Transverse colon (tissue), 4 donors: Measurements from ENCODE around the gene SLC13A3.

ENCODE experiments used
- POLR2A ChIP-seq: fragments of 450-650 bp; IDR thresholded peaks from one replicate; pipeline ENCODE4 v1.6.1; 2016; ENCODE audit warnings: antibody characterized with exemption, mild to moderate bottlenecking, moderate library complexity
- POLR2AphosphoS5 ChIP-seq, 3 donors: sonication (generic); formaldehyde crosslinking; IDR thresholded peaks; one replicate each; pipeline ENCODE4 v1.6.1; 2016; ENCODE audit warnings: antibody characterized with exemption in 3 of 3
- TF ChIP-seq, protein P1 (sequence below), 5 experiments: fragments of 200-600 bp in 3 of 5; fragments of 450-650 bp in 2 of 5; sonication (generic) in 3 of 5; IDR thresholded peaks; 1 replicate in 2 of 5; 2 replicates in 3 of 5; pipeline ENCODE4 v1.5.1; 2016 to 2017; ENCODE audit warnings: antibody characterized with exemption in 5 of 5, inconsistent platforms in 3 of 5, mild to moderate bottlenecking in 2 of 5, moderate library complexity in 1 of 5

DNA sequence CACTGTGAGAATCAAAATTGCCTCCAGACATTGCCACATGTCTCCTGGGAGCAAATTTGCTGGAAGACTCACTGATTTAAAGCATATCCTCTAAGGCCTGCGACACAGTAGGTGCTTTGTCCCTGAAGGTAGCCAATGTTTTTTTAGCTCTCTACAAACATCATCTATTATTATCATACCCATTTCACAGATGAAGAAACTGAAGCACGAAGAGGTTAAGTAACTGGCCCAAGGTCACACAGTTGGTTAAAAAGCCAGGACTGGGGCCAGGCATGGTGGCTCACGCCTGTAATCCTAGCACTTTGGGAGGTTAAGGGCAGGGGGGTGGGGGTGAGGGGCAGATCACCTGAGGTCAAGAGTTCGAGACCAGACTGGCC lies 12.4 kb downstream of the SLC13A3 start:
- no peak for TF ChIP-seq POLR2A
- TF ChIP-seq, protein P1, sequence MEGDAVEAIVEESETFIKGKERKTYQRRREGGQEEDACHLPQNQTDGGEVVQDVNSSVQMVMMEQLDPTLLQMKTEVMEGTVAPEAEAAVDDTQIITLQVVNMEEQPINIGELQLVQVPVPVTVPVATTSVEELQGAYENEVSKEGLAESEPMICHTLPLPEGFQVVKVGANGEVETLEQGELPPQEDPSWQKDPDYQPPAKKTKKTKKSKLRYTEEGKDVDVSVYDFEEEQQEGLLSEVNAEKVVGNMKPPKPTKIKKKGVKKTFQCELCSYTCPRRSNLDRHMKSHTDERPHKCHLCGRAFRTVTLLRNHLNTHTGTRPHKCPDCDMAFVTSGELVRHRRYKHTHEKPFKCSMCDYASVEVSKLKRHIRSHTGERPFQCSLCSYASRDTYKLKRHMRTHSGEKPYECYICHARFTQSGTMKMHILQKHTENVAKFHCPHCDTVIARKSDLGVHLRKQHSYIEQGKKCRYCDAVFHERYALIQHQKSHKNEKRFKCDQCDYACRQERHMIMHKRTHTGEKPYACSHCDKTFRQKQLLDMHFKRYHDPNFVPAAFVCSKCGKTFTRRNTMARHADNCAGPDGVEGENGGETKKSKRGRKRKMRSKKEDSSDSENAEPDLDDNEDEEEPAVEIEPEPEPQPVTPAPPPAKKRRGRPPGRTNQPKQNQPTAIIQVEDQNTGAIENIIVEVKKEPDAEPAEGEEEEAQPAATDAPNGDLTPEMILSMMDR (IDR thresholded peaks at IDR 0.05): no peak
- no peak for TF ChIP-seq POLR2AphosphoS5 (IDR thresholded peaks at IDR 0.05)
